Panc1 (cell line): ENCODE results near the gene CELA3A.

ENCODE experiments used
- CTCF ChIP-seq: fragments of 450-650 bp; IDR thresholded peaks from 2 replicates; pipeline ENCODE4 v1.5.1; 2017; ENCODE audit warnings: mild to moderate bottlenecking
- POLR2AphosphoS5 ChIP-seq: IDR thresholded peaks from 2 replicates; pipeline ENCODE4 v1.6.1; 2012; ENCODE audit warnings: mild to moderate bottlenecking, low read depth, low read length, moderate library complexity
- REST ChIP-seq, 2 experiments: IDR thresholded peaks; 2 replicates each; pipeline ENCODE4 v1.6.1; 2011 to 2012; ENCODE audit warnings: low read depth in 2 of 2, control low read depth in 1 of 2, low read length in 1 of 2, mild to moderate bottlenecking in 1 of 2, moderate library complexity in 1 of 2; ENCODE audit not compliant: insufficient read depth in 1 of 2
- TCF7L2 ChIP-seq: IDR thresholded peaks from 2 replicates; pipeline ENCODE4 v1.6.1; 2011; ENCODE audit warnings: mild to moderate bottlenecking, low read depth, low read length, inconsistent platforms

- TF ChIP-seq TCF7L2 (no peak), CTCF (no peak), REST (IDR thresholded peaks at IDR 0.05; ENCODE audit: insufficient read depth in 1 of 2, low read depth in 2 of 2, low read length in 1 of 2) (no peak), POLR2AphosphoS5 (no peak)
Measured at GRCh38 chr1:22039594-22040285, 38.3 kb downstream of the CELA3A start.
